ENCODE data around the gene MYH9.

- no peak for TF ChIP-seq CTCF (IDR thresholded peaks at IDR 0.05)
- TF ChIP-seq POLR2A (IDR thresholded peaks at IDR 0.05), result no peak
These were observed 102.8 kb downstream of the MYH9 start for GRCh38 chr22:36285017-36285416.
